ENCODE data around the gene TUT1.

GRCh38 chr11:62574363-62575071 lies 16.8 kb downstream of the TUT1 start:
- TF ChIP-seq GABPA (IDR thresholded peaks at IDR 0.05 in 1 of 2, conservative IDR thresholded peaks at IDR 0.05 in 1 of 2) = no peak
- no peak for TF ChIP-seq TAF1 (conservative IDR thresholded peaks at IDR 0.05)
- TF ChIP-seq EGR1 (IDR thresholded peaks at IDR 0.05; ENCODE audit: low read depth in 2 of 2) = no peak
- TF ChIP-seq CTCF (IDR thresholded peaks at IDR 0.05; ENCODE audit: low read depth, low read length, missing input control) = no peak
- TF ChIP-seq MAX (IDR thresholded peaks at IDR 0.05) = no peak
- no peak for TF ChIP-seq REST (IDR thresholded peaks at IDR 0.05)
- TF ChIP-seq YY1 (IDR thresholded peaks at IDR 0.05) = no peak
- TF ChIP-seq FOXA1 (IDR thresholded peaks at IDR 0.05) = no peak
- no peak for TF ChIP-seq SP1 (IDR thresholded peaks at IDR 0.05)
- no peak for TF ChIP-seq RAD21 (IDR thresholded peaks at IDR 0.05)
- TF ChIP-seq JUND (IDR thresholded peaks at IDR 0.05) = no peak
- TF ChIP-seq HNF4G (IDR thresholded peaks at IDR 0.05) = no peak
- no peak for TF ChIP-seq ZBTB33 (IDR thresholded peaks at IDR 0.05)
- TF ChIP-seq NR2F2 (IDR thresholded peaks at IDR 0.05) = peak; percentile 58

Data from liver (tissue), 3 donors.